LNCAP (cell line): ENCODE measurements around the gene SETD3.

Source experiments
- TF ChIP-seq, protein P1 (sequence below): fragments of 450-650 bp; IDR thresholded peaks from 2 replicates; pipeline ENCODE4 v1.5.1; 2017; ENCODE audit warnings: mild to moderate bottlenecking

SETD3 gene

DNA sequence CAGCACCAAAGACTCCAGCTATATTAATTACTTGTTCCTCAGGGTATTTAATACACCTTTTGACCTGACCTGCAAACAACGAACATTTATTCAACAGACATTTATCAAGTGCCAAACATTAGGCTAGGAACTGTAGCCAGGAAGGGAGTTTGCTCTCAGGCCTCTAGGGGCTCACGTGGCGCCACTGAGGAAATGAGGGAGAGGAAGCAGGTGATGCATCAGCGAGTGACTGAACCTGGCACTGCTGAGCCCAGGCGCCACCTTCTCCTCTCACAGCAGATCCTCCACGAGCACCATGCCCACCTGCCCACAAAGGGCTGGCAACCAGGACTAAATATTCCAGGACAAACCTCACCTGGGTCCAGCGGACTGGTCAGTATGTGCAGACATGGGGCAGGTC, 50.2 kb downstream of the SETD3 start:
- TF ChIP-seq, protein P1, sequence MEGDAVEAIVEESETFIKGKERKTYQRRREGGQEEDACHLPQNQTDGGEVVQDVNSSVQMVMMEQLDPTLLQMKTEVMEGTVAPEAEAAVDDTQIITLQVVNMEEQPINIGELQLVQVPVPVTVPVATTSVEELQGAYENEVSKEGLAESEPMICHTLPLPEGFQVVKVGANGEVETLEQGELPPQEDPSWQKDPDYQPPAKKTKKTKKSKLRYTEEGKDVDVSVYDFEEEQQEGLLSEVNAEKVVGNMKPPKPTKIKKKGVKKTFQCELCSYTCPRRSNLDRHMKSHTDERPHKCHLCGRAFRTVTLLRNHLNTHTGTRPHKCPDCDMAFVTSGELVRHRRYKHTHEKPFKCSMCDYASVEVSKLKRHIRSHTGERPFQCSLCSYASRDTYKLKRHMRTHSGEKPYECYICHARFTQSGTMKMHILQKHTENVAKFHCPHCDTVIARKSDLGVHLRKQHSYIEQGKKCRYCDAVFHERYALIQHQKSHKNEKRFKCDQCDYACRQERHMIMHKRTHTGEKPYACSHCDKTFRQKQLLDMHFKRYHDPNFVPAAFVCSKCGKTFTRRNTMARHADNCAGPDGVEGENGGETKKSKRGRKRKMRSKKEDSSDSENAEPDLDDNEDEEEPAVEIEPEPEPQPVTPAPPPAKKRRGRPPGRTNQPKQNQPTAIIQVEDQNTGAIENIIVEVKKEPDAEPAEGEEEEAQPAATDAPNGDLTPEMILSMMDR = peak; percentile 63

DNA sequence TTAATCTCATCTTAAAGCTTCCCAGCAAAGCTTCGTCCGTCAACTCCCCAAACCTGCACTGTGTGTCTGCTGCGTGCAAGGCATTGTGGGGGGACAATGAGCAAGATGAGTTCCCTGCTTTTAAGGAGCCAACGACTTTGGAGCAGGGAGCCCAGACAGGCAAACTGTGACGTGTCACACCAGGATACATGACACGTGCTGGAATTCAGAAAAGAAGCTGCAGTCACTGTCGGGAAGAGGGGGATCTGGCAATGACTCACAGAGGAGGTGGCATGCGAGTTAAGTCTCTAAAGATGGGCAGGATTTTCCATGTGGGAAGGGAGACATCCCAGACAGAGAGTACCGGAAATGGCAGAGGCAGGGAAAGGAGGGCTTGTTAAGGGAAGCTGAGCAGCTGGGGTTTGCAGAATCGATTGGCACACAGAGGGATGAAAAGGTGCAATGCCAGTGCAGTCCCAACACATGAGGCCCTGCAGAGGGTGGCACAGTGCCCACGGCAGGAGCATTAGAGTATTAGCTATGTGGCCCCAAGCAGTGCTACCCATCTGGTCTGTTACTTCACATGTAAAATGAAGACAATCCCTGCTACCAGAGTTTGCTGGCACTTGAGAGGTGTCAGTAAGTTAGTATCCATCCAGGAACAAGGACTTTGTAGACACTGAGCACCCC, 52.9 kb downstream of the SETD3 start:
- TF ChIP-seq, protein P1 = no peak

DNA sequence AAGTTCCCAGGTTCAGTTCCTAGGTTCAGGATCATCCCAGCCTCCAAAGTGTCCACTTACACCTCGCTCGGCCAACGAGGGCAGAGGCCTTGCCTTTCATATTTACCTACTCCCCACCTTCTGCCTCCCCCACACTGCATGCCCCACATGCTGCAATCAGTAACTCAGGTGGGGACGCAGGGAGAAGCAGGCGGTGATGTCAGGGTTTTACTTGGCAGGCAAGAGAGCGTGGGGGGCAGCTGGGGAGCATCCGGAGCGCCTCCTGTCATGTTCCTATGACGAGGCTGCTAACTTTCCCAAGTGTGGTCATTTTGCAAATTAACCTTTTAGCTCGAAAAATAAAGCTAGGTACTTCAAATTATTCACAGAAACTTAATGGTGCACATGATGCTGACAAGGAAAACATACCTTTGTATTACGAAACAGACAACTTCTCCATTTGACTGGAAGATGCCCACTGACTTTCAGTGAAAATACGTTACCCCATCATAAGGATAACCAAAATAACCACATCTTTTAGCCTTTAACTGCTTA, 53.8 kb downstream of the SETD3 start:
- TF ChIP-seq, protein P1 = no peak

DNA sequence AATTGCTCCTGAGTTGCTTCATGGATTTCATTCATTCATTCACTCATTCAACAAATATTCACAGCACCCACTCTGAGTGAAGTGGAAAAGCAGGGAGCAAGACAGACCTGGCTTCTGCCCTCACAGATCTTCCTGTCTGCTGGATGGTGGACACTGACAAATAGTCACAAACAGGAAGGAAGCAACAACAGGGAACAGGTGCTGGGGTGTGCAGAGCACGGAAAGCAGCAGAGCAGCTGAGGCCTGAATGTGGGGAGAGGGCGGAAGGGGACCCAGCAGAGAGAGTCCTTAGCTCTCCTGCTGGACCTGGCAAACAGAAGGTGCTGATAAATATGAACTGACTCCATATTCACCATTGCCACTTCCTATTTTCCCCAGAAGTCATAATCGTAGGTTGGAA, 54.4 kb downstream of the SETD3 start:
- TF ChIP-seq, protein P1 = no peak

DNA sequence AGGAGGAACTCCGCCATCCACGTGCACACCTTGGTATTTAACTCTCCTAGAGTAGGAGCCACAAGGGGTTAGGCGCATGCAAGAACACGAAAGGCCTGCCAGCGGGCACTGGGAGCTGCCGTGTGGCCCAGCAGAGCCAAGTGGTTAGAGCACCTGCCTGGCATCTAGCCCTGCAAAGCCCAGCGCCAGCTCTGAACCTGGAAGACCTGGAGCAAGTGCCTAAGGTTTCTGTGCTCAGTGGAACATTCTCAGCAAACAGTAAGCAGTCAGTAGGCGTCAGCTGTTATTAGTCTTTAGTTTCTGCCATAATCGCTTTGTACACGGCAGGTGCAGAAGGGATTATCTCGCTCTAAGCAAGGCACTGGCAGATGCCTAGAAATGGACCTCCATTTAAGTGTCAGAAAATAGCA, 55.4 kb downstream of the SETD3 start:
- TF ChIP-seq, protein P1 = no peak

DNA sequence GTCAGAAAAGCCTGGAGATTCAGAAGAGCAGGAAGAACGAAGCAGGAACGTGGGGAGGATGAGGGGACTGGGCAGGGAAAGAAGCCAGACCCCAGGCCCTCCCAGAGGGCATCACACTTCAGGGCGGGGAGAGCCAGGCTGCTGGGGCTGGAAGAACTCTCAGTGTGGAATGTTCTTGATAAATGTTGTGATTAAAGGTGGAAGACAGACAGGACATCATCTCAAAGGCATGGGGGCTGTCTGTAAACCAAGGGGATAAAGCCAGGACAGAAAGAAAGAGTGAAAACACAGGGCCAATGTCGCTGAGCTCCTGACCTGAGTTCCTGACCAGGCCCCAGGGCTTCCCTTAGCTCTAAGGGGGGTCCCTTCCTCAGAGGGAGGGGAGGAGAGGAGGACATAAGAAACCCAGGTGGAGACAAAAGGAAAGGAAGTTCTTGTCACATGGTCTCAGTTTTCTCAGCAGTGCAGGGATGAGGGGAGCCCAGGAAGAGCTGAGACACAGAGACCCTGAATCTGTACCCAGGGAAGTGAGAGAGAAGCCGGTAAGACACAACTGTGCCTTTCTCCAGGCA, 56.3 kb downstream of the SETD3 start:
- TF ChIP-seq, protein P1 = no peak

- TF ChIP-seq, protein P1 = no peak
These were observed 57.2 kb downstream of the SETD3 start for GRCh38 chr14:99423434-99423833.
